Lung (tissue), 12 donors: ENCODE data around the gene SH3GL2. TPM values are rescaled to one million over a fixed set of nuclear protein-coding genes. Genes with fewer than 3 reads are reported as not detected.

Source experiments
- ATAC-seq: fragments of 200-7000 bp; cut with Tn5 transposase; one replicate; pipeline ENCODE4 v1.9.1; 2020; ENCODE audit warnings: moderate number of reproducible peaks; ENCODE audit not compliant: insufficient read depth, low FRiP score
- DNase-seq, 3 donors: peaks; one replicate each; pipeline ENCODE4 v3.0.0-alpha.2; 2013 to 2017
- H3K27ac ChIP-seq, 2 donors: one replicate each; pipeline ENCODE4 v1.5.1; 2013; ENCODE audit warnings: mild to moderate bottlenecking in 2 of 2, moderate library complexity in 2 of 2, control low read depth in 1 of 2, inconsistent platforms in 1 of 2, low read depth in 1 of 2, low read length in 1 of 2
- H3K27me3 ChIP-seq, 3 donors: one replicate each; pipeline ENCODE4 v1.5.1; 2013; ENCODE audit warnings: low read length in 2 of 3; ENCODE audit not compliant: control insufficient read depth in 3 of 3, insufficient read depth in 3 of 3
- H3K36me3 ChIP-seq, 4 donors: one replicate each; pipeline ENCODE4 v1.5.1; 2013; ENCODE audit warnings: low read length in 4 of 4, mild to moderate bottlenecking in 1 of 4, moderate library complexity in 1 of 4; ENCODE audit not compliant: control insufficient read depth in 4 of 4, insufficient read depth in 4 of 4
- H3K4me1 ChIP-seq, 5 donors: one replicate each; pipeline ENCODE4 v1.5.1; 2013; ENCODE audit warnings: low read length in 5 of 5, mild to moderate bottlenecking in 2 of 5, moderate library complexity in 1 of 5; ENCODE audit not compliant: control insufficient read depth in 5 of 5, insufficient read depth in 5 of 5
- H3K4me3 ChIP-seq: one replicate; pipeline ENCODE4 v1.5.1; 2013; ENCODE audit warnings: mild to moderate bottlenecking, control low read depth, moderate library complexity
- H3K9ac ChIP-seq, 2 donors: one replicate each; pipeline ENCODE4 v1.5.1; 2013; ENCODE audit warnings: low read length in 2 of 2, control low read depth in 1 of 2; ENCODE audit not compliant: insufficient read depth in 1 of 2
- H3K9me3 ChIP-seq, 4 donors: one replicate each; pipeline ENCODE4 v1.5.1; 2013; ENCODE audit warnings: low read length in 3 of 4, mild to moderate bottlenecking in 1 of 4, moderate library complexity in 1 of 4; ENCODE audit not compliant: control insufficient read depth in 4 of 4, insufficient read depth in 3 of 4
- WGBS, 2 donors: extraction: QIAGEN DNeasy Blood & Tissue Kit; methylation state at CpG; one replicate each; pipeline ENCODE4 v1.1.7; 2013; 5-methylcytosine and 5-hydroxymethylcytosine counted together
- polyA plus RNA-seq, 2 donors: library from polyadenylated mRNA; stranded (reverse); fragments of 200-250 nt; gene quantifications; one replicate each; pipeline ENCODE4 v1.2.1, GENCODE V29; 2013
- total RNA-seq, 2 donors: library from RNA; depleted of rRNA in 1 of 2; stranded (reverse); fragments of >200 nt in 1 of 2; gene quantifications; one replicate each; pipeline ENCODE4 v1.2.1, GENCODE V29; 2014 to 2021
- TF ChIP-seq, protein P1 (sequence below): IDR thresholded peaks from 2 replicates; pipeline ENCODE4 v1.5.1; 2012; ENCODE audit warnings: mild to moderate bottlenecking; ENCODE audit errors: control extremely low read depth, extremely low read depth
- donor health status: control.
- donor health status: control.
- donor health status: Bipolar disorder and iron deficiency.
- donor health status: healthy.
- donor health status: DM: yes; HTN: yes; CAD: no.

The SH3GL2 gene
- total and polyA plus RNA-seq, 4 donors: 0.07 to 2.9 (median 1.1) TPM

DNA sequence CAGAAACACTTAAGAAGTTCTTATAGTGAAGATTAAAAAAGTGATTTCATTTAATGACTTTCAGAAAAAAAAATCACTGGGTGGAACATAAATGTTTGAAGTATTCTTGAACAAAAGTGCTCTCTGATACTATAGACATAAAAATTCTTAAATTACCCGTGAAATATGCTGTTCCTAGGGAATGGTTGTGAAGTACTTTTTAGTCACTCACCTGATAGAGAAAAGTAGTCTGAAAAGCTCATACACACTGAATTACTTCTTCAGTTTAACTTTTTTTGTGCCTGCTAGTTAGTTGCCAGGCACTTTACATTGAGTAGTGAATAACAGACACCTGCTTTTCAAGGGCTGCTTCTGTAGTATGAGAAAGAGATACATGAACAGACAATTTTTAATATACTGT is 78.0 kb downstream of the SH3GL2 start:
- H3K9ac ChIP-seq: no peak overlapping the region
- peaks cover 0 to 7% (median 0%) of the 10 kb centered on the region in 5 donors for H3K4me1 ChIP-seq
- WGBS, 2 donors: 61 to 76% methylated on average over 1 of the region's 1 CpG
- no peak overlapping the region for H3K4me3 ChIP-seq
- DNase-seq (peak in 1 of 3 donors; percentile 7), ATAC-seq (no peak)
- H3K9me3 ChIP-seq: no peaks in the 10 kb centered on the region
- no peak overlapping the region for H3K27ac ChIP-seq
- TF ChIP-seq, protein P1, sequence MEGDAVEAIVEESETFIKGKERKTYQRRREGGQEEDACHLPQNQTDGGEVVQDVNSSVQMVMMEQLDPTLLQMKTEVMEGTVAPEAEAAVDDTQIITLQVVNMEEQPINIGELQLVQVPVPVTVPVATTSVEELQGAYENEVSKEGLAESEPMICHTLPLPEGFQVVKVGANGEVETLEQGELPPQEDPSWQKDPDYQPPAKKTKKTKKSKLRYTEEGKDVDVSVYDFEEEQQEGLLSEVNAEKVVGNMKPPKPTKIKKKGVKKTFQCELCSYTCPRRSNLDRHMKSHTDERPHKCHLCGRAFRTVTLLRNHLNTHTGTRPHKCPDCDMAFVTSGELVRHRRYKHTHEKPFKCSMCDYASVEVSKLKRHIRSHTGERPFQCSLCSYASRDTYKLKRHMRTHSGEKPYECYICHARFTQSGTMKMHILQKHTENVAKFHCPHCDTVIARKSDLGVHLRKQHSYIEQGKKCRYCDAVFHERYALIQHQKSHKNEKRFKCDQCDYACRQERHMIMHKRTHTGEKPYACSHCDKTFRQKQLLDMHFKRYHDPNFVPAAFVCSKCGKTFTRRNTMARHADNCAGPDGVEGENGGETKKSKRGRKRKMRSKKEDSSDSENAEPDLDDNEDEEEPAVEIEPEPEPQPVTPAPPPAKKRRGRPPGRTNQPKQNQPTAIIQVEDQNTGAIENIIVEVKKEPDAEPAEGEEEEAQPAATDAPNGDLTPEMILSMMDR: no peak
- no peaks in the 10 kb centered on the region for H3K36me3 ChIP-seq
- H3K27me3 ChIP-seq: no peaks in the 10 kb centered on the region

DNA sequence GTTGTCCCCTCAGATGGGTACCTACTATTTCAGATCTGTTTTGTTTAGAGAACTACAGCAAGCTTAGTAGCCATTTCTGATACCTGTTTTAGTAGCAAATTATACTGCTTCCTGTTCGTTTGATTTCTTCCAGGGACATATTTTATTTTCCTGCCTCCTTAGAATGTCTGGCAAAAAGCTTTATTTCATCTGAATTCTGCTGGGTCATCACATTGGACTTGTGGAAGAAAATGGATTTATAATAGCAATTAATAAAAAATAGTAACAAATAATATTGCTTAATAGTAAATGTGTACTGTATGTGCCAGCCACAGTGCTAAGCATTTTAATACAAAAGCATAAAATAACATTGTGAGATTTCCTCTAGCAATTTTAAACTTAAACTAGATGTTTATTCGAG is 79.4 kb downstream of the SH3GL2 start:
- Histone ChIP-seq H3K4me3 (no peak overlapping the region), H3K9ac (no peak overlapping the region), H3K27me3 (no peaks in the 10 kb centered on the region), H3K27ac (no peak overlapping the region), H3K36me3 (no peaks in the 10 kb centered on the region), H3K4me1 (peaks cover 0 to 7% (median 0%) of the 10 kb centered on the region in 5 donors), H3K9me3 (no peaks in the 10 kb centered on the region)
- WGBS, 2 donors: 67 to 74% methylated on average over 2 of the region's 2 CpGs
- no peak for DNase-seq
- ATAC-seq: no peak
- TF ChIP-seq, protein P1: no peak

DNA sequence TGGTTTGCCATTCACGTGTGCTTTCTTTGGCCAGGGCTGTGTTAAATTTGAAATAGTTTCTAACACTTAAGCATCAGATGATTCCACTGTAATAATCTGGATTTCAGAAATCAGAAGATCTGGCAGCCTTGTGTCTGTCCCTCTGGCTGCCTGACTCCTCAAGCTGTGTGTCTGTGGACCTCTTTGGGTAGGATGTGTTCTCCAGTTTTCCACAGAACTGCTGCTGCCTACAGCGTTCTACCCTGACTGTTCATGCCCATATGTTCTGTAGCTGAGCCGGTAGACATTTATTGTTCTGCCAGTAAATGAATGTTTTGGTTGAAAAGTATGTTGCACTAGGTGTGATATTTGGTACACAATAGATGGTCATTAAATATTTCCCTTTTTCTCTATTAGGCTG is 81.3 kb downstream of the SH3GL2 start:
- no peak overlapping the region for H3K9ac ChIP-seq
- H3K27me3 ChIP-seq: no peaks in the 10 kb centered on the region
- DNase-seq: no peak
- no peak for ATAC-seq
- TF ChIP-seq, protein P1: no peak
- H3K9me3 ChIP-seq: no peaks in the 10 kb centered on the region
- 88 to 92% methylated on average over 3 of the region's 3 CpGs for WGBS, 2 donors
- H3K4me1 ChIP-seq: no peaks in the 10 kb centered on the region
- H3K4me3 ChIP-seq: no peak overlapping the region
- H3K27ac ChIP-seq: no peak overlapping the region
- H3K36me3 ChIP-seq: no peaks in the 10 kb centered on the region

DNA sequence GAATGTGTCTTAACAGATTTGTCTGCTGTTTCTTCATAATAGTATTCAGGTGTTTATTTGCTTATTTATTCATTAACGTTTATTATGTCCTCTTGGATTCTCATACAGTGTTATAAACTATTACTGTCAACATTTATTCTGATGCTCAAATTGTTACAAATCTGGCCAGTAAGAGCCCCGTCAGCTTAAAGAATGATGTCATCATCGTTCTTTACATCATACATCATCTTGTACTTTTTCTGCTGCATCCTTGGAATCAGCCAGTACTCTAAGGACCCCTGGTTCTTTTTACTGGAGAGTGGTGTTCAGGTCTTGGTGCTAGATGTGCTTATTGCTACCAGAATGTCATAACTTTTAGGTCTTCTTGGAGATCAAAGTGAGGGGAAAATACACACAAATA is 86.6 kb downstream of the SH3GL2 start:
- H3K27ac ChIP-seq: no peak overlapping the region
- no peaks in the 10 kb centered on the region for H3K27me3 ChIP-seq
- H3K4me3 ChIP-seq: no peak overlapping the region
- 86 to 88% methylated on average over 3 of the region's 3 CpGs for WGBS, 2 donors
- no peaks in the 10 kb centered on the region for H3K36me3 ChIP-seq
- TF ChIP-seq, protein P1: no peak
- no peak overlapping the region for H3K9ac ChIP-seq
- H3K9me3 ChIP-seq: no peaks in the 10 kb centered on the region
- ATAC-seq (no peak), DNase-seq (no peak)
- H3K4me1 ChIP-seq: no peaks in the 10 kb centered on the region
